ENCODE measurements around the gene PRR27.
"Not testable (repeated sequence)": the region's sequence is repeated elsewhere in the genome, so short reads cannot be mapped to it uniquely, and the experiment has no call there.

PRR27 gene

GRCh38 chr4:70203601-70204000 lies 49.6 kb downstream of the PRR27 start:
- DNase-seq = no peak

- not testable (repeated sequence) for DNase-seq
These were observed 58.7 kb downstream of the PRR27 start for GRCh38 chr4:70212752-70213151.

Measured in suppressor macrophage treated with lipopolysaccharide for 1 hour (primary cell).